C4-2B (cell line): ENCODE measurements around the gene AFF1.

Experiments
- CTCF ChIP-seq: fragments of 450-650 bp; conservative IDR thresholded peaks from 2 replicates; pipeline ENCODE4 v1.5.1; 2017; ENCODE audit warnings: mild to moderate bottlenecking
- ZFX ChIP-seq: fragments of 450-650 bp; IDR thresholded peaks from 2 replicates; pipeline ENCODE4 v1.6.1; 2017

GRCh38 chr4:86946868-86947500, 12.2 kb downstream of the AFF1 start:
- no peak for TF ChIP-seq CTCF
- TF ChIP-seq ZFX, result no peak
